ENCODE results near the gene ARF6.
"Not testable (repeated sequence)": the region's sequence is repeated elsewhere in the genome, so short reads cannot be mapped to it uniquely, and the experiment has no call there.

ARF6 gene

DNA sequence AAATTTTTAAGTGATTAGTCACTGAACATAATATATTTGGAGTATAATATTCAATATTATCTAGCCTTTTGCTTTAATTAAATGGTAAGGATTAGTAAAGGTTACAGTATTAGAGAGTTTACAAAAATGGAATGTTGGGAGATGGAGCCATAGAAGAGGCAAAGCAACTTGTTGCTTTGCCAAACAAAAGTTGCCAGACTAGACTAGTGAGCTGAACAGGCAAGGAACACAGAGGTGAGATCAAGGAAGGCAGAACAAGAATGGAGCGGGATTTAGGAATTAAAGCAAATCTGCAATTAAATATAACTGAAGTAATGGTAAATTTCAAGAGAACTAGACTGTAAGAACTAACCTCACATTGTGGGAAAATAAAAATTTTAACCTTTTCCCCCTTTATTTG lies 5.1 kb downstream of the ARF6 start:
- TF ChIP-seq, protein P1, sequence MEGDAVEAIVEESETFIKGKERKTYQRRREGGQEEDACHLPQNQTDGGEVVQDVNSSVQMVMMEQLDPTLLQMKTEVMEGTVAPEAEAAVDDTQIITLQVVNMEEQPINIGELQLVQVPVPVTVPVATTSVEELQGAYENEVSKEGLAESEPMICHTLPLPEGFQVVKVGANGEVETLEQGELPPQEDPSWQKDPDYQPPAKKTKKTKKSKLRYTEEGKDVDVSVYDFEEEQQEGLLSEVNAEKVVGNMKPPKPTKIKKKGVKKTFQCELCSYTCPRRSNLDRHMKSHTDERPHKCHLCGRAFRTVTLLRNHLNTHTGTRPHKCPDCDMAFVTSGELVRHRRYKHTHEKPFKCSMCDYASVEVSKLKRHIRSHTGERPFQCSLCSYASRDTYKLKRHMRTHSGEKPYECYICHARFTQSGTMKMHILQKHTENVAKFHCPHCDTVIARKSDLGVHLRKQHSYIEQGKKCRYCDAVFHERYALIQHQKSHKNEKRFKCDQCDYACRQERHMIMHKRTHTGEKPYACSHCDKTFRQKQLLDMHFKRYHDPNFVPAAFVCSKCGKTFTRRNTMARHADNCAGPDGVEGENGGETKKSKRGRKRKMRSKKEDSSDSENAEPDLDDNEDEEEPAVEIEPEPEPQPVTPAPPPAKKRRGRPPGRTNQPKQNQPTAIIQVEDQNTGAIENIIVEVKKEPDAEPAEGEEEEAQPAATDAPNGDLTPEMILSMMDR (IDR thresholded peaks at IDR 0.05; ENCODE audit: insufficient read depth, low read depth, low read length, missing control alignments), result no peak
- H3K4me3 ChIP-seq (ENCODE audit: low read depth, low read length), result peak overlapping the region; percentile 67
- DNase-seq (ENCODE audit: low read depth), result no peak

DNA sequence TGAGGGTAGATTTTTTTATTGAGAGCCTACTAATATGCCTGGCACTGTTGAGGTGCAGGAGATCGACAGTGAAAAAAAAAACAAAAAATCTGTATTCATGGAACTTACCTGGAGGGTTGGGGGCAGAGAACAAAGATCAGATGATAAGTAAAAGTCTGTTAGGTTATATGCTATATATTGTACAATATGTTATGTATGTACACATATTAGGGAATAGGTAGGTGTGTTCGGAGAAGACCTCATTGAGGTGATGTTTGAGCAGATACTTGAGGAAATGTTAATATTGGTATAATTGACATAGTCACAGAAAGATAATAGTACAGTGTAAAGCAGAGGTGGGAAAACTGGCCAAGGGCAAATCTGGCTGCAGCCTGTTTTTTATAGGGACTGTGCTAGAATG lies 5.6 kb downstream of the ARF6 start:
- TF ChIP-seq, protein P1 (IDR thresholded peaks at IDR 0.05; ENCODE audit: insufficient read depth, low read depth, low read length, missing control alignments), result no peak
- peak overlapping the region; percentile 67 for H3K4me3 ChIP-seq (ENCODE audit: low read depth, low read length)
- DNase-seq (ENCODE audit: low read depth), result no peak

DNA sequence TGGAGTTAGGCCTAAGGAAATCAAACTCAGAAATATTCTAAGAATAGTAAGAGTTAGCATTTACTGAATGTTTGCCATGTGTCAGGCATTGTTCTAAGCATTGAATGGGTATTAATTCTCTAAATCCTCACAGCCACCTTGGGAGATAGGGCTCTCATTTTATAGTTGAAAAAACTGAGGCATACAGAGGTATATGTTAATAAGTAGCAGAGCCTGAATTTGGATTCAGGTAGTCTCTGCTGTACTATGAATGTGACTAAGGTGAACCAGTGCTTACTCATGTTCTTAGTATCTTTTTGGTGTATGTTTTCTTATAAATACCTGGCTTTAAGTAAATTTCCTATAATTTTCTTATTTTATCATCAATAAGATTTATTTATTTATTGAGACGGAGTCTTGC lies 8.1 kb downstream of the ARF6 start:
- H3K4me3 ChIP-seq (ENCODE audit: low read depth, low read length), result no peak overlapping the region
- no peak for DNase-seq (ENCODE audit: low read depth)
- TF ChIP-seq, protein P1 (IDR thresholded peaks at IDR 0.05; ENCODE audit: insufficient read depth, low read depth, low read length, missing control alignments), result no peak

DNA sequence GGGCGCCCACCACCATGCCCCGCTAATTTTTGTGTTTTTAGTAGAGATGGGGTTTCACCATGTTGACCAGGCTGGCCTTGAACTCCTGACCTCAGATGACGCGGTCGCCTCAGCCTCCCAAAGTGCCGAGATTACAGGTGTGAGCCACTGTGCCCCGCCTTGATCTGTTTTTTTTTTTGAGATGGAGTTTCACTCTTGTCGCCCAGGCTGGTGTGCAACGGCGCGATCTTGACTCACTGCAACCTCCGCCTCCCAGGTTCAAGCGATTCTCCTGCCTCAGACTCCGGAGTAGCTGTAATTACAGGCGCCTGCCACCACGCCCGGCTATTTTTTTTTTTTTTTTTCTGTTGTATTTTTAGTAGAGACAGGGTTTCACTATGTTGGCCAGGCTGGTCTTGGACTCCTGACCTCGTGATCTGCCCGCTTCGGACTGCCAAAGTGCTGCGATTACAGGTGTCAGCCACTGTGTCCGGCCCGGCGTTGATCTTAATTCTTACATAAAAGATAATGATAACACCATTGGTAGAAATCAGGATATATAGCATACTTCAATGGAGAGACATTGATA lies 9.9 kb downstream of the ARF6 start:
- DNase-seq (ENCODE audit: low read depth); H3K4me3 ChIP-seq (ENCODE audit: low read depth, low read length): not testable (repeated sequence)

DNA sequence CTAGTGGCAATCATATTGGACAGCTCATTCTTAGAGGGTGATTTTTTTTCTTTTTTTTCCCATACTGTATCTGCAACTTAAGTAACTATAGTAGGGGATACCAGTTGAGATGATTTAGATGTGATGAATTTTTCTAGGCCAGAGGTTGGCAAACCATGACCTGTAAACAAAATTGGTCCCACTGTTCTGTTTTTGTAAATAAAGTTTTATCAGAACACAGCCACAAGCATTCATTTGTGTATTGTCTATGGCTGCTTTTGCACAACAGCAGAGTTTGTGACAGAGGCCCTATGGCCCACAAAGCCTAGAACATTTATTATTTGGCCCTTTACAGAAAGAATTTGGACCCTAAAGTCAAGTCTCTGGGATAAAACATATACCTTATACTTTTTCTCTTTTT lies 11.4 kb downstream of the ARF6 start:
- TF ChIP-seq, protein P1 (IDR thresholded peaks at IDR 0.05; ENCODE audit: insufficient read depth, low read depth, low read length, missing control alignments), result no peak
- H3K4me3 ChIP-seq (ENCODE audit: low read depth, low read length), result no peak overlapping the region
- DNase-seq (ENCODE audit: low read depth), result no peak

DNA sequence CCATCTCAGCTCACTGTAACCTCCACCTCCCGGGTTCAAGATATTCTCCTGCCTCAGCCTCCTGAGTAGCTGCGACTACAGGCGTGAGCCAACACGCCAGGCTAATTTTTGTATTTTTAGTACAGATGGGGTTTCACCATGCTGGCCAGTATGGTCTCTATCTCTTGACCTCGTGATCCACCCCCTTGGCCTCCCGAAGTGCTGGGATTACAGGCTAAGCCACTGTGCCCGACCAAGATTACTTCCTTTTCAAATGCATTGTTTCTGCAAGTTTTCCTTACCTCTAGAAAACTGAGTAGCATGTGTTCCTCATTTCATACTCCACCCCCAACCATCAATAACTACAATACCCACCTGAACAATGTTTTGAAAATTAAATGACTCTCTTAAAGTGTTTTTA lies 13.1 kb downstream of the ARF6 start:
- DNase-seq (ENCODE audit: low read depth), result no peak
- H3K4me3 ChIP-seq (ENCODE audit: low read depth, low read length), result no peak overlapping the region
- TF ChIP-seq, protein P1 (IDR thresholded peaks at IDR 0.05; ENCODE audit: insufficient read depth, low read depth, low read length, missing control alignments), result no peak

DNA sequence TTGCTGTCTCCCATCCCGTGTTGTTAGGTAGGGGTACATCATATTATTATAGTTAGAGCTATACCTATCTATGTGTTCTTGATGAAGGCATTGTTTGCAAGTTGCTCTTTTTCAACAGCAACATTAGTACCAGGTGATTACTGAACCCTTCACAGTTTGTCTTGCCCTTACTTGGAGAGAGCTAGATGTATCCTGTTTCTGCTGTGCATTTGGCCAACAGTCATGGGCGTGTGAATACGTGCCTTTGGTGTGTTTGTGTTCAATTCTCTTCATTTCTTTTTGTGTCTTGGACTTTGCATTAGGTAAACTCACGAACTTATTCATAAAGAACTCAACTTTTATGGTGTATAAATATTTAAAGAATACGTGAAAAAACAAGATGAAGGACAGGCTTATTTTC lies 14.3 kb downstream of the ARF6 start:
- DNase-seq (ENCODE audit: low read depth), result no peak
- TF ChIP-seq, protein P1 (IDR thresholded peaks at IDR 0.05; ENCODE audit: insufficient read depth, low read depth, low read length, missing control alignments), result no peak
- no peak overlapping the region for H3K4me3 ChIP-seq (ENCODE audit: low read depth, low read length)

Measured in GM12865 (cell line).